GM12873 (cell line): Measurements from ENCODE around the gene LRRC7.

ENCODE experiments used
- TF ChIP-seq, protein P1 (sequence below): IDR thresholded peaks from 2 replicates; pipeline ENCODE4 v1.5.1; 2012; ENCODE audit warnings: low read depth, mild to moderate bottlenecking, moderate library complexity, low read length, control low read depth; ENCODE audit not compliant: insufficient read depth; ENCODE audit errors: missing control alignments

The LRRC7 gene

DNA sequence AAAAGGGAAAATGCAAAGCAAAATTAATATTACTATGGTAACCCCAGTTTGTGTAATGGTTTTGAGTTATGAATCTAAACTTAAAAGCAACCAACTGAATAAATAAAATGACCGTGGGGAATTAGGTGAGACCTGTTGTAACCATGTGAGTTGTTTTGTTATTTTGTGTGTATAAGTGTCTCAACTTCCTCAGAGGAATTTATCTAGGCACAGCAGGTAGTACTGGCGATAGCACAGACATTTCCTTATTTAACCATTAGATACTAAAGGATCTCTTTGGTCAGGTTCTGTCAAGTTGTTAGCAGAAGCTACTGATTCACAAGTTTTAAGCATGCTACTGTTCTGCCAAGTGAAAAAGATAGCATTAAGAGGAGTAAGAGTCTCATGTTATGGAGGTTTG, 39.3 kb upstream of the LRRC7 start:
- TF ChIP-seq, protein P1, sequence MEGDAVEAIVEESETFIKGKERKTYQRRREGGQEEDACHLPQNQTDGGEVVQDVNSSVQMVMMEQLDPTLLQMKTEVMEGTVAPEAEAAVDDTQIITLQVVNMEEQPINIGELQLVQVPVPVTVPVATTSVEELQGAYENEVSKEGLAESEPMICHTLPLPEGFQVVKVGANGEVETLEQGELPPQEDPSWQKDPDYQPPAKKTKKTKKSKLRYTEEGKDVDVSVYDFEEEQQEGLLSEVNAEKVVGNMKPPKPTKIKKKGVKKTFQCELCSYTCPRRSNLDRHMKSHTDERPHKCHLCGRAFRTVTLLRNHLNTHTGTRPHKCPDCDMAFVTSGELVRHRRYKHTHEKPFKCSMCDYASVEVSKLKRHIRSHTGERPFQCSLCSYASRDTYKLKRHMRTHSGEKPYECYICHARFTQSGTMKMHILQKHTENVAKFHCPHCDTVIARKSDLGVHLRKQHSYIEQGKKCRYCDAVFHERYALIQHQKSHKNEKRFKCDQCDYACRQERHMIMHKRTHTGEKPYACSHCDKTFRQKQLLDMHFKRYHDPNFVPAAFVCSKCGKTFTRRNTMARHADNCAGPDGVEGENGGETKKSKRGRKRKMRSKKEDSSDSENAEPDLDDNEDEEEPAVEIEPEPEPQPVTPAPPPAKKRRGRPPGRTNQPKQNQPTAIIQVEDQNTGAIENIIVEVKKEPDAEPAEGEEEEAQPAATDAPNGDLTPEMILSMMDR, result no peak

DNA sequence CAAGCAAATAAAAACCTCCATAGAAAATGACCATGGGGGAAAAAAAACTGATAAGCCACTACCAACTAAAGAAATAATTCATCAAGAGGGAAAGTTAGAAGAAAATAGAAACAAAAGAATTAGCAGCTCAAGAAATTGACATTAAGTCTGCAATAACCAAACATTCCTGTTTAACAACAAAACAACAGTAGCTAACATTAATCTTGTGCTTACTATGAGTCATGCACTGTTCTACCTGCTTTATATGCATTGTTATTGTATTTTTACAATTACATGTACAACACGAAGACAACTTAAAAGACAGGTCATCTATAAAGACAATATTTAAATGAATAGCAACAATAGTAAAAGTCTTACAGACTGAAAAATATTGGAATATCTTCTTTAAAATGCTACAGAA, 34.4 kb upstream of the LRRC7 start:
- TF ChIP-seq, protein P1, result no peak

DNA sequence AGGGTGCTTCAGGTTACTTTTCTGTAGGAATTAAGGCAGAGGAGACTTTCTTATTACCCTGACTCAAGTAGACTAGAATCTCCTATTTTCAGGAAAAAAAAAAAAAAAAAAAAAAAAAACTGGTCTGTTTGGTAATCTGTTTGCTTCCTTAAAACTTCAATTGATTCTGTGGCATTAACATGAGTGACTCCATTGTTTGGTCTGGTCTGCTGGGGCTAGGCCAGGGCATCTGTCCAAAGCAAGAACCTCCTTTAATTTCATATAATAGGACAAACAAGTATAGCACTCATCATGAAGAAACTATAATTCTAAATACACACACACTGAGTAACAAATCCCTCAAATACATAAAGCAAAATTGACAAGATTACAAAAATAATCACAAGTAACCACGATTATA, 32.9 kb upstream of the LRRC7 start:
- TF ChIP-seq, protein P1, result no peak

DNA sequence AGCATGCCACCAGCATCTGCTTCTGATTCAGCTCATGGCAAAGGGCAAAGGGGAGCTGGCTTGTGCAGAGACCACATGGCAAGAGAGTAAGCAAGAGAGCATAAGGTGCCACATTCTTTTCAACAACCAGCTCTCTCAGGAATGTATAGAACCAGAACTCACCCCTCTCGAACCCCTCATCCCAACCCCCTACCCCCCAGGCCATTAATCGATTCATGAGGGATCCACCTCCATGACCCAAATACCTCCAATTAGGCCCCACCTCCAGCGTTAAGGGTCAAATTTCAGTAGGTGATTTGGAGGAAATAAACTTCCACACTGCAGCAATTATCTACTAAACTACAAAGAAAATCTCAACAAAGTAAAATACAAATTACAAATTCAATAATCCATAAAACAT, 32.2 kb upstream of the LRRC7 start:
- TF ChIP-seq, protein P1, result no peak

DNA sequence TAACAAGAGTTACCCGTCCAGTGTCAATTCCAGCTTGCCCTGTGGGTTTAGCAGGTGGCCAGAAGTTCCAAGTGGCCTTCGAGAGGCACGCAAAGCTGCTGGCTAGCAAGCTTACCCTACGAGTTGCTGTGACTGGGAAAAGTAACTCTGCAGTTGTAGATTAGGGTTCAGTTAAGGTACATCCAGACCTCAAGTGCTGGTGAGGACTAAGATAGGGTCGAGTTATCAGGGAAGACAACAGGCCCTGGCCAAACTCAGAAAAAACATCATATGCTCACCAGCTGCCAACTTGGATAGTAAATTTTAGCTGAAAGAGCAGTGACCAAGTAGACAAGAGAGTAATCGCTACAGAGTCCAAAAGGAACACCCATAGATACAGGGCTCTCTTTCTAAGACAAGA, 27.7 kb upstream of the LRRC7 start:
- TF ChIP-seq, protein P1, result no peak

DNA sequence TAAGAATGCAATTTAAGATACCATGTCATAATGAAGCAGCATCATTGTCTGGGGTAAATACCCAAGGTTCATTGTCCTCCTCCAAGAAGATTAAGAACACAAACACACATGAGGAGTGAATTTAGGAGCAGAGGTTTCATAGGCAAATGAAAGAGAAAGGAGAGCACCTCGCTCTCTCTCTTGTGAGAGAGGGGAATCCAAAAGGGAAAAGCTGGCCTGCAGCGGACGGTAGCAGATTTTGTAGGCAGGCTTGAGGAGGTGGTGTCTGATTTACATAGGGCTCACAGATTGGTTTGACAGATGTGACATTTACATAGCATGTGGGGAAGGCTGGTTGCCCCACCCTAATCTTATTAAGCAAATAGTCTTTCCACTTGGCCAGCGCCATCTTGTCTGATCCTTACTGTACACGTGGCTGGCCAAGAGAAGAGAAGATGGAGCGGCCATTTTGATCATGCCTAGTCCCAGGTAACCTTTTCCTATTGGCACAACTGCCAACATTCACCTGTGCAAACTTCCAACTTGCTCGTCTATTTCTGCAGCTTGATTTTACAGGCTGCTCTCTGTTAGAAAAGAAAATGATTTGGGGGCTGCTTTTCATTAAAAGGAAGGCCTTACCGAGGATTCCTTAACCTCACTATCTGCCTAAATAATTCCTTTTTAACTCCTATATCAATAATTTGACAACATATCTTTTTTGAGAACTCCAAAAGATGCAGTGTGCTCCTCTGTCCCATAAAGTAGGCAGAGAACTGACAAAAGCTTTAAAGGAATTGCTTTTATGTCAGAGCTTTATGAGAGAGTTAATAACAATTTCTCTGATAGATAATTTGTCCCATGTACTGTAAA, 16.0 kb upstream of the LRRC7 start:
- TF ChIP-seq, protein P1, result no peak

DNA sequence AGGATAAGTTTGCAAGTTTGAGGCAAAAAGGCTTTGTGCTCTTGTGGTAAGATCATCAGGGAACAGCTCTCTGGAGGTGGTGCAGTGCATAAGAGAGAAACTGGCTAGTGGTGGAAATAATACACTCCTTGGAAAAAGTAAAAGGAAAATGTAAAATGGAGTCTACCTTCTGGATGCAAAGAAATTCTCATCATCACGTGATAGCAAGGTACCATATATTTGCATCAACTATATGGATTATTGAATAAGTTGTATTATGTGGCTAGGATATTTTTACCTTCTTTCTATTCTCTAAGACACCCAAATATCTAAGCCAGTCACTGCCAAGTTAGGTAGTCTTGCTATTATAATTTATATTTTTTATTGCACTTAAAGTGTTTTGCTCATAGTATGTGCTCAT, 14.0 kb upstream of the LRRC7 start:
- TF ChIP-seq, protein P1, result no peak
